GM12891 (cell line): Measurements from ENCODE around the gene IFIT1.
"Not testable (repeated sequence)": the region's sequence is repeated elsewhere in the genome, so short reads cannot be mapped to it uniquely, and the experiment has no call there.

Experiments used
- POLR2A ChIP-seq: IDR thresholded peaks from 2 replicates; pipeline ENCODE4 v1.6.1; 2011; ENCODE audit warnings: low read depth, low read length, control low read depth
- POLR2AphosphoS5 ChIP-seq: IDR thresholded peaks from 2 replicates; pipeline ENCODE4 v1.6.1; 2011; ENCODE audit warnings: low read depth, low read length, control low read depth
- SPI1 ChIP-seq: IDR thresholded peaks from 2 replicates; pipeline ENCODE4 v1.6.1; 2011; ENCODE audit warnings: low read depth, low read length, control low read depth
- TAF1 ChIP-seq: IDR thresholded peaks from 2 replicates; pipeline ENCODE4 v1.6.1; 2011; ENCODE audit warnings: low read depth, low read length, control low read depth

- TF ChIP-seq POLR2A, POLR2AphosphoS5, TAF1, SPI1: not testable (repeated sequence)
Measured at GRCh38 chr10:89407792-89408191, 15.4 kb downstream of the IFIT1 start.
